ENCODE data around the gene FCGR2B.
"Not testable (repeated sequence)": the region's sequence is repeated elsewhere in the genome, so short reads cannot be mapped to it uniquely, and the experiment has no call there.

The FCGR2B gene

DNA sequence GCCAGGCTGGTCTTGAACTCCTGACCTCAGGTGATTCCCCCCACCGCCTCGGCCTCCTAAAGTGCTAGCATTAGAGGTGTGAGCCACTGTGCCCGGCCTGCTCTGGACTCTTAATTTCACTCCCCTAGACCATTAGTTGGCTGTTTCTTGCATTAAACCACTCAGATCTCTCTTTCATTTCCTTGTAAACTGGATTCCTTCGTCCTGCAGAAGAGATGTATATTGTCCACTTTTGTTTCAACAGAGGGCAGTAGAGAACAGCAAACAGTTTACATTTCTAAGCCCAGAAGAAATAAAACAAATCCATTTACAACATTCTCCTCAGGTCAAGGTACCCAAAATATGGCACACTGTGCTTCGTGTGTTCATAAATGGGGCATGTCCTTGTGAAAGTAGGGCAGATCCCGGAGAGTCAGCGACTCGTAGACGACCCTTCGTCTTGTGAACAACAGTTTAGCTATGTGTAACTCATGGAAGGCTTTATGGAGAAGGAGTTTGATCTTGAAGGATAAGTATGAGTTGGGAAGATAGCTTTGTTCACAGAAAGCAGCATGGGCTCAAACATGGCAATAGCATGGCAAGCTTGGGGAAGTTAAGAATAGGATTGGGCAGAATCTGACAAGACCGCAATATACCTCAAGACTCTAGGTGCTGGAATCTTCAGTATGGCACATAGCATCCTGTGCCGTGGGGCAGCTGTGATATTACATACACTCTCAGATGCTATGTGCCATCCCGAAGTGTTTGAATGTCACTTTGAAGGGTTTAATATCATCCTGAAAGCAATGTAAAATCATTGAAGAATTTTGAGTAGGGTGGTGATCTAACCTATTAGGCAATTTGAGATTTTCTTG lies 15.2 kb upstream of the FCGR2B start:
- peak; percentile 38 for DNase-seq (ENCODE audit: low spot score)

DNA sequence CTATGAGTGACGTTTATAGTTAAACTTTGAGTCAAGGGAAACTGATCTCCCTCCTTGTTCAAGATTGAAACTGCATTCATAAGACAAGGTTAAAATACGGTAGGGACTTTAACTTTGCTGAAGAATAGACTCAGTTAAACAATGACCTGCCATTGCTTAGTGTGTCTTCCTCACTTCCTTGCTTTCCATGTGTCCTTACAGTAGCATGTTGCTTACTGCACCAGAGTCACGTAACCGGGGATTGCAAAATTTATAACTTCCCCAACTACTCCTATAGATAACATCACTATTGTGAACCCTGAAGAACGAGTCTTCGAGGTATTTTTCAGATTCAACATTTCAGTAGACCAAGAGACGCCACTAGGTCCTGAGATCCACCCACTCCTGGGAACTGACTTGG lies 9.4 kb upstream of the FCGR2B start:
- DNase-seq (ENCODE audit: low spot score): not testable (repeated sequence)

DNA sequence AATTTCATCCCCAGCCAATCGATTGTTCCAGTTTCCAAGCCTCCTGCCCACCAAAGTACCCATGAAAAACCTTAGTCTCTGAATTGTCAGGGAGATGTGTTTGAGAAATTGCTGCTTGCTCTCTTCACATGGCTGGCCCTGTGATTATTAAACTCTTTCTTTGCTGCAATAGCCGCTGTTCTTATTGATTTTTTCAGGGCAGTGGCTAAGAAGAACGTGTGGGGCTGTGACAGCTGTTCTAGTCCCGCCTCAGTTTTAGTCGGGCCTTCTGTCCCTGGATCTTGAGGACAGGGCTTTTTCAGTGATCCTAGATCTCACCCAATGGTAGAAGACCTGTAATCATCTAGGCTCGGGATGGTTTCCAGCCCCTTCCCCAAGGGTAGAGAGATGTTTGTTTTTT lies 9.0 kb upstream of the FCGR2B start:
- not testable (repeated sequence) for DNase-seq (ENCODE audit: low spot score)

DNA sequence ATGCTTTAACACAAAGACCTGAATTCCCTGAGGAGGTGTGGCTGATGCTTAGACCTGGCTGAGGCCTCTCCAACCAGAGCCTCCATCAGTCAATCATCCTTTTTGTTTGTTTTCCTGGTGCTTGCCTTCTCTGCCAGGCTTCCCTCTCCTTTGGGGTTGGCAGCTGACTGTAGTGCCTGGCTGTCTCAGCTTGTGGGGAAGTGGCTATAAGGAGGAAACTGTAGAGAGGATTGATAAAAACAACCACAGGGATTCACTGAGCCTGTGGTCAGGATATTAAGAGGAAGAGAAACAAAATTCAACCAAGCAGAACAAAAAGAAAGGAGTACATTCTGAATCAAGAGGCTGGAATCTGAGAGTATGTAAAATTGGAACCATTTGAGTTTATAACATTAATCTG lies 4.4 kb upstream of the FCGR2B start:
- not testable (repeated sequence) for DNase-seq (ENCODE audit: low spot score)

DNA sequence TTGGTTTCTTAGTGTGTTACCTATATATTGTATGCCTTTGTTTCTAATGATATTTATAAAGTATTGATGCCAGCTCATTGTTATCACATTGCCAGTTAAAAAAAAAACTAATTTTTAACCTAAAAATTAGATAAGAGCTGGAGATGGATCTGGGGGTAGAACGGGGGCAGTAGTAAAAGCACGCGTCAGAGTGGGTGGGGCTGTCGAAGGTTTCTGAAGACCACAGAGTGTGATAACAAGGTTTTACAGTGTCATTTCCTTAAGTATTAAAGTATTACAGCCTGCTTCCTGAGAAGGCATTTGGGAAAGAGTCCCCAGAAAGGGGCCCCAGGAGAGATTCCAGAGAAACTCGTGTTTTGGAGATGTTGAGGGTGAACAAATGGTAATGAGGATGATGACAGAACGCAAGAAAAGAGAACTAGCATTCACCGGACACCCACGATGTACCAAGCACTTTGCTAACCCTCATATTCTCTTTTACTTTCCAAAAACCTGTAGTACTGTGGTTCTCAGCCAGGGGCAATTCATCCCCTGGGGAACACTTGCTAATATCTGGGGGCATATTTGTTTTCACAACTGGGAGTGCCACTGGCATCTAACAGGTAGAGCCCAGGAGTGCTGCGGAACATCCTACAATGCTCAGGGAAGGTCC lies 1.2 kb upstream of the FCGR2B start:
- DNase-seq (ENCODE audit: low spot score): not testable (repeated sequence)

DNA sequence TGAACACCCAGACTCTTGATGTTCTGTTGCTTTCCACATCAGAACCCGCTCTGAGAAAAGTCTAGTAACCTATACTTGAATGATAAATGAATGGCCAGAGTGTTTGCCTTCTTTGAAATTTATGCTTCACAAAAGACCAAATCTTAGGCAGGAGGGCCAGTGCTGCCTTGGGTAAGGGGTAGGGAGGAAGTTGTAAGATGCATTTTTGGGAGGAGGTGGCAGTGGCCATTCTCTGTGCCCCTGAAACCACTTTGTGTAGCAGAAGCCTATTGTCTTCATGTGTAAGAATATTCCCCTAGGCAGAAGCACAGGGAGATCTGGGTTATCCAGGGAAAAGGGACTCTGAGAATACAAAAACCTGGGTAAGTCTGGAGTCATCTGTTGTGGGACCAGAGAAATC lies 626 bp downstream of the FCGR2B start:
- DNase-seq (ENCODE audit: low spot score): not testable (repeated sequence)

DNA sequence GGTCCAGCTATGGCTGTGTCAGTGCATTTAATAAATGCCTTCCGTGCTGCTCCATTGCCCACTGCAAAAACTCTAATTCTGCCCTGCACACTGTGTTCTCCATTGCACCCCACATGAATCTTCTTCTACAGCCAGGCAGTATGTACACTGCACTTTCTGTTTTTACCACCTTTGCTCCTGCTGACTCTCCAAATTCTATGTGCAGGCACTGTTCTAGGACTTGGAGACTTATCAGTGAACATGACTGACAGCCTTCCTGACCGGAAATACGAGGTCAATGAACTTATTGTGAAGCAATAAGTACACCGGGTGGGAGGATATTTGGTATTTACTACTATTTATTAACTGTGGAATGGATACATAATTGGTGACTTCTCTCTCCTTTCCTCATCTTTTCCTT lies 1.7 kb downstream of the FCGR2B start:
- DNase-seq (ENCODE audit: low spot score): not testable (repeated sequence)

DNA sequence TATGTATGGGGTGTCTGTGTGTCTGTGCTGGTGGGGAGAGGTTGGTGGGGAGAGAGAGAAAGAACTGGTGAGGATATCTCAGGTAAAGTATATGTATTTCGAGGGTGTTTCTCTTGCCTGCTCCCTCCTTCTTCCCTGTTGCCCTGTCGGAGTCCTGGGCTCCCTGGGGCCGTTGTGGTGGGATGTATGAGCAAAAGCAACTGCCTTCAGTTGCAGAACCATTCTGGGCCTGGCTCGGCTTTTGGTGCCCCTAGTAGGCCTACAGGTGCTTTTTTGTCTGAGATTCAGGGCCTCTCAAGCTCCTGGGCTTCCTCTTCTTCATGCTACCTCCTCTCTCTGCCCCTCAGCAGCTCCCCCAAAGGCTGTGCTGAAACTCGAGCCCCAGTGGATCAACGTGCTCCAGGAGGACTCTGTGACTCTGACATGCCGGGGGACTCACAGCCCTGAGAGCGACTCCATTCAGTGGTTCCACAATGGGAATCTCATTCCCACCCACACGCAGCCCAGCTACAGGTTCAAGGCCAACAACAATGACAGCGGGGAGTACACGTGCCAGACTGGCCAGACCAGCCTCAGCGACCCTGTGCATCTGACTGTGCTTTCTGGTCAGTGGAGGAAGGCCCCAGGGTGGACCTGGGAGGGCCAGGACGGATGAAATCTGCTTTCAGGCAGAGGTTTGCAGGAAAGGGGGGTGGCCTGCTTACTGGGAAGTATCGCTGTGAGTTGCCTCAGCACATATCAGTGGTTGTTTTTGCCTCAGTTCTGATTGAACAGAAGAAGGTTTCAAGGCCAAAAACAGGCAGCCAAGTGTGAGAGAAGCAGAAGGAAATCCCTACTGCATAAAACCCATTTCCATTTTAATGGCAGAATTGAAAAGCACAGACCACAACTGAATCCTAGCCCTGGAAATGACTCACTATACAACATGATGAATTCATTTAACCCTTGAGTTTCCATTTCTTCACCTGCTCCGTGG lies 8.4 kb downstream of the FCGR2B start:
- DNase-seq (ENCODE audit: low spot score): not testable (repeated sequence)

DNA sequence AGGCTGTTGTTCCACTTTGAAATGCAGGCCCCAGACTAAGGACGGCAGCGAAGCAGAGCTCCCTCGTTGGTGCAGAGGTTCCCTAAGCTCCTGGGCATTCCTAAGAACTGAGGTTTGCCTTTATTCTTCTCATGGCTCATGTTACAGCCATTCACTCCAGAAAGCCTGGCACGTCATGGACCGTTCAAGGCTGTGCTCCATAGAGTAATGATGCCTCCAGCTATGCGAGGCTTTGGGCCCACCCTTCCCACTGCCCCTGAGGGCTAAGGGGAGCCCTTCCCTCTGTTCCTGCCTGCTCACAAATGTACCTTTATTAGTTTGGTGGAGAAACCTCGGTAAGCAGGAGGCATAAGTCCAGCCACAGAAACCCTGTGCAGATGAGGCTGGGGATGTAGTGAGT lies 10.5 kb downstream of the FCGR2B start:
- DNase-seq (ENCODE audit: low spot score): not testable (repeated sequence)

DNA sequence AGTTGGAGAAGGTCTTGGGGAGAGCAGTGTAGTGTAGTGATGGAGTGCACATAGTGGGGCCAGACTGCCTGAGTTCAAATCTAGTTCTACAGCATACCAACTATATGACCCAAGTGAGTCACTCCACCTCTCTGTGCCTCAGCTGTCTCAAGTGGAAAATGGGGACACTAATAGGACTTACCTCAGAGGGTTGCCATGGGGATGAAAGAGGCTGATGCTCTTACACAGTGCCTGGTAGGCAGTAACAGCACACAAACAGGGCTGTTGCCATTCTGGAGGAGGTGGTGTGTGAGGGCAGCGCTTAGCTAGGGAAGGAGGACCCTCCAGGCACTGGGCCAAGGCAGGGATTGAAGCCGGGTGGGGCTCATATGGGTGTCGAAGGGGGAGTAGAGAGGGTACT lies 11.5 kb downstream of the FCGR2B start:
- DNase-seq (ENCODE audit: low spot score): not testable (repeated sequence)

DNA sequence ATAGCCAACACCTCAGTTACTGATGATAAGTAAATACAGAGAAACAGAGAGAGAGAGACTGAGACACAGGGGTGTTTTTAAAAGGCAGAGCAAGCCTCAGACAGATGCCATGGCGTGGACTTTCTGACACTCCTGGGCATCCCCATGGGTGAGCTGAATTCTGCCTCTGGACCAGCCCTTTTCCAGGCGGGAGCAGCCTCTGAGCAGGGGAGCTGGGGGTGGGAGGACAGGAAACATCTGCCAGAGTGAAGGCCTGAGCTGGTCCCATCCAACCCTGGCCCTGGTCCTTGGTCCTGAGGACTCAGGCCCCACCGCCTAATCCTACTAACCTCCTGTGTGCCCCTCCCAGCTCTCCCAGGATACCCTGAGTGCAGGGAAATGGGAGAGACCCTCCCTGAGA lies 12.0 kb downstream of the FCGR2B start:
- not testable (repeated sequence) for DNase-seq (ENCODE audit: low spot score)

DNA sequence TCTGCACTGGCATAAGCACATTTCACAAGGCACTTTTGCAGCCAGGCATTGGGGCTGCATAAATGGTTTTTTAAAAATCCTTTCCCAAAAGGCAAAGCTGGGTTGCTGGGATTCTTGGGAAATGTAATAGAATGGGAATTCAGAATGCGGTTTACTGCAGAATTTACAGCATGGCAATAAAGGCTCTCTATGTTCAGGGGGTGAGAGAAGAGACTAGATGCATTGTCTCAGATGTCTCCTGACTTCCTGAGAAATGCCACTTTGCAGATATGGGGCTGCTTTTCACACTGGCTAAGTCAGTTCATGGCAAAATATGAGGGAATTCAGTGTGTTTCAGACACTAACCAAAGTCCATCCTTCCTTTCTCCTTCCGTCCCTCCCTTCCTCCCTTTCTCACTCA lies 13.5 kb downstream of the FCGR2B start:
- DNase-seq (ENCODE audit: low spot score): no peak

DNA sequence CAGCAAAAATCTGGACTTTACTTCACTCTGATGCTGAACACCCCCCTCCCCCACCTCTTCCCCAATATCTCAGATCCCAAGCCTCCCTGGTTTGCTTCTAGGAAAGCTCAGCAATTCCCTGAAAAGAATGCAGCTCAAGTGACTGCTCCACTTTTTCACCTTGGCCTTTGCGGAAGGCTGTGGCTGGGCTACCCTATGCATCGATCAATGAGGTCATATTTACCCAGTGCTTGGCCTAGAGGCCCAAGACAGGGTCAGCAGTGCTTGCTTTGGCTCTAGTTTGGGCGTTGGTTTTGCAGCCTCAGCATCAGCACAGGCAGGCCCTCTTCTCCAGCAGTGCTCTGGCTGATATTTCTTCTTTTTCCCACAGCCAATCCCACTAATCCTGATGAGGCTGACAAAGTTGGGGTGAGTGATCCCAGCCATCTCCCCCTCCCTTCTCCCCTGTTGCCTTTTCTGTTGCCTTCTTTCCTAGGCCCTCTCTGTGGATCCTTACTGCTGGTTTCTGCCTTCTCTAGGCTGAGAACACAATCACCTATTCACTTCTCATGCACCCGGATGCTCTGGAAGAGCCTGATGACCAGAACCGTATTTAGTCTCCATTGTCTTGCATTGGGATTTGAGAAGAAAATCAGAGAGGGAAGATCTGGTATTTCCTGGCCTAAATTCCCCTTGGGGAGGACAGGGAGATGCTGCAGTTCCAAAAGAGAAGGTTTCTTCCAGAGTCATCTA lies 14.2 kb downstream of the FCGR2B start:
- DNase-seq (ENCODE audit: low spot score): no peak

DNA sequence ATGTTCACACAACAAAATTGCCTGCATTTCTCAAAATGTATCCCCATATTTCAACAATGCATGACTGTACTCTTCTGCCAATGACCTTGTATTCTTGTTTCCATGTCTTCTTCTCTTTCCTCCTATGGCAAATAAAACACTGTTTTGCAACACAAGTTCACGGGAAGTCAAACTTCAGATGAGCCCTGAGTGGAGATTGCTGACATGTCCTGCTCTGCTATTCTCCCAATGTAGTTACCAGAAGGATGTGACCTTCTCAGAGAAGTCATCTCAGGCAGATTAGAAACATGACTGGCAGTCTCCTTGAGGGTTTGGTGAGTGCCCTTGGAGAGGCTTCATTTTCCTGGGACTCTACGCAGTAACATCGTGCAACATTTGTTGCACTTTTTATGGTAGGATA lies 15.6 kb downstream of the FCGR2B start:
- no peak for DNase-seq (ENCODE audit: low spot score)

DNA sequence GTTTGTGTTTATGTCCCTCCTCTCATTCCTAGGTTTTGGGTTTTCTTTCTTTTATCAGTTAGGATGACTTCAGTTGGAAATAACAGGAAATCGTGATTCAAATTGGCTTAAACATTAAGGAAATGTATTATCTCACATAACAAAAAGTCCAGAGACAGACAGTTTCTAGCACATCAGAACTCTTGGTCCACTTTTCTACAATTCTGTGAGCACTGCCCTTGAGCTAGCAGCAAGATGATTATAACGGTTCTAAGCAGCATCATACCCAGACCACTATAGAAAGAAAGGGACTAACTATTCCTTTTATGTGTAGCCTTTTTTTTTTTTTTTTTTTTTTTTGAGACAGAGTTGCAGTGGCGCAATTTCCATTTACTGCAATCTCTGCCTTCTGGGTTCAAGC lies 18.9 kb downstream of the FCGR2B start:
- DNase-seq (ENCODE audit: low spot score): no peak

DNA sequence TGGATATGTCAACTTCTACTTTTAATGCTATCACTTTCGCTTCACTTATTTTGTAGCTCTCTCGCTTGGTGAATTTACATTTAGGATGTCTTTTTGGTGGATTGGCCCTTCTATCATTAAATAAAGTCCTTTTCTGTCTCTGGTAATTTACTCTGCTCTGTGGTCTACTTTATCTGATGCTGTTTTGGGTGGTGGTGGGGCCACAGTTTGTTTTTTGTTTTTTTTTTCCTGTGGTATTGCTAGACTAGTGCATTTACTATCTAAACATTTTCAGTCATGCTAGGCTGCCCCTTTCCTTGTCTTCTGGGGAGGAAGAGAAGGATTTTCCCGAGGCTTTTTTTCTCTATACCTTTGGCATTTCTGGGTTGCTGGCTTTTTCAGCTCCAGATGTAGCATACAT lies 26.0 kb downstream of the FCGR2B start:
- no peak for DNase-seq (ENCODE audit: low spot score)

DNA sequence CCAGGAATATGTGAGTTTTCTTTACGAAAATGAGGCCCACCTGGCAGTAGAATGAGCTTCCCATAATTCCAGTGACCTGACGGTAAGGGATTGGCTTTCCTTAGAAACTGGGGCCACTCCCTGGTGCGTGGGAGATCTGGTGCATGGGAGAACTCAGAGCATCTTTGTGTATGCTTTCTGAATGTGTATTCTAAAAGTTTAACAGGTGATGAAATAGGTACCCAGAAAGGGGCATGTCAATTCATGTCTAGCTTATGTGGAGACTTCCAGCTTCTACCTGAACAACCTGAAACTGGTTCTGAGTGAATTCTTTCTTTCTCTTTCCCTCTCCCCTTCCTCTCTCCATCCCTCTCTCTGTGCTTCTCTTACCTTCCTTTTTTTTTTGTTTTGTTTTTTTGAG lies 28.9 kb downstream of the FCGR2B start:
- DNase-seq (ENCODE audit: low spot score): no peak

DNA sequence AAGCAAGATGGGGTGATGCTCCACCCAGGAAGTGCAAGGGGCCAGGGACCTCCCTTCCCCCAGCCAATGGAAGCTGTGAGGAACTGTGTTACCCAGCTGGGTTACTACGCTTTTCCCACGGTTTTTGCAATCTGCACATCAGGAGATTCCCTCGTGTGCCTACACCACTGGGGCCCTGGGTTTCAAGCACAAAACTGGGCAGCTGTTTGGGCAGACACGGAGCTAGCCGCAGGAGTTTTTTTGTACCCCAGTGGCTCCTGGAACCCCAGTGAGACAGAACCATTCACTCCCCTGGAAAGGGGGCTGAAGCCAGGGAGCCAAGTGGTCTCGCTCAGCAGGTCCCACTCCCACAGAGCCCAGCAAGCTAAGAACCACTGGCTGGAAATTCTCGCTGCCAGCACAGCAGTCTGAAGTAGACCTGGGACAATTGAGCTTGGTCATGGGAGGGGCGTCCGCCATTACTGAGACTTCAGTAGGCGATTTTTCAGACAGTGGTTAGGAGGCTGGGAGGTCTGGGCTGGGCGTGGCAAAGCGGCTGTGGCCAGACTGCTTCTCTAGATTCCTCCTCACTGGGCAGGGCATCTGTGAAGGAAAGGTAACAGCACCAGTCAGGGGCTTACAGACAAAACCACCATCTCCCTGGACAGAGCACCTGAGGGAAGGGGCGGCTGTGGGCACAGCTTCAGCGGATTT lies 30.2 kb downstream of the FCGR2B start:
- DNase-seq (ENCODE audit: low spot score): not testable (repeated sequence)

DNA sequence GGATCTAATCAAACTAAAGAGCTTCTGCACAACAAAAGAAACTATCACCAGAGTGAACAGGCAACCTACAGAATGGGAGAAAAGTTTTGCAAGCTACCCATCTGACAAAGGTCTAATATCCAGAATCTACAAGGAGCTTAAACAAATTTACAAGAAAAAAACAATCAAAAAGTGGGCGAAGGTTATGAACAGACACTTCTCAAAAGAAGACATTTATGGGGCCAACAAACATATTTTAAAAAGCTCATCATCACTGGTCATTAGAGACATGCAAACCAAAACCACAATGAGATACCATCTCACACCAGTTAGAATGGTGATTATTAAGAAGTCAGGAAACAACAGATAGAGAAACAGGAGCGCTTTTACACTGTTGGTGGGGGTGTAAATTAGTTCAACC lies 35.4 kb downstream of the FCGR2B start:
- DNase-seq (ENCODE audit: low spot score): not testable (repeated sequence)

DNA sequence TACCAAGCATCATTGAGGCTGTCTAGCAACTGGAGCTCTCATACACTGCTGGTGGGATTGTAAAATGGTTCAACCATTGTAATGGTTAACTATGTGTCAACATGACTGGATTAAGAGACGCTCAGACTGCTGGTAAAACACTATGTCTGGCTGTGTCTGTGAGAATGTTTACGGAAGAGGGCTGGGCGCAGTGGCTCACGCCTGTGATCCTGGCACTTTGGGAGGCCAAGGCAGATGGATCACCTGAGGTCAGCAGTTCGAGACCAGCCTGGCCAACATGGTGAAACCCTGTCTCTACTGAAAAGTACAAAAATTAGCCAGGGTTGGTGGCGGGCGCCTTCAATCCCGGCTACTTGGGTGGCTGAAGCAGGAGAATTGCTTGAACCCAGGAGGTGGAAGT lies 39.3 kb downstream of the FCGR2B start:
- peak; percentile 61 for DNase-seq (ENCODE audit: low spot score)

DNA sequence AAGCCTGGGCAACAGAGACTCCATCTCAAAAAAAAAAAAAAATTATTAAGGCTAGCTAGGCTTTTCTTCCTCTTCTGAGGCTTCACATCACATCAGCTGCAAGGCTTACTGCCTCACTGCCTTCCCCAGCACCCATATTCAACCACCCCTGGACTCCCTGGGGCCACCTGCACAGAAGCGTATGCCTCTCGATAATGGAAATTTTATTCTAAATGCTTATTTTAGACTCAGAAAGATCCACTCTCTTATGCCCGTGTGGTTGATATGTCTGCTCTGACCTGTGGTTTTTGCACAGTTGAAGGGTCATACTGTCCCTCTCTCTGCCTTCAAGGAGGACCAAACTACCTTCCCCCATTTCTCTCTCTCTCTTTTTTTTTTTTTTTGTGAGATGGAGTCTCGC lies 42.6 kb downstream of the FCGR2B start:
- no peak for DNase-seq (ENCODE audit: low spot score)

Measured in LoVo (cell line).